Thoracic aorta (tissue), 2 donors: ENCODE data around the gene GPN2. TPM values are rescaled to one million over a fixed set of nuclear protein-coding genes. Genes with fewer than 3 reads are reported as not detected.

Experiments used
- total RNA-seq, 2 donors: library from RNA; depleted of rRNA; stranded (reverse); fragments of >200 nt; gene quantifications; one replicate each; pipeline versions ENCODE4 v1.1.0 to v1.2.3, GENCODE V29; 2016

The GPN2 gene
- total RNA-seq, 2 donors from 2014 or later, result 8.8 to 15.0 TPM

Other genes with a start within 250 kb of the GPN2 start
- gene ARID1A, start 194.3 kb downstream of the GPN2 start, total RNA-seq, result 10 to 100 TPM; 53.6 to 69.2 TPM
- 10 to 100 TPM; 13.5 to 22.9 TPM for gene PIGV, start 102.3 kb downstream of the GPN2 start, total RNA-seq
- 10 to 100 TPM; 13.3 to 29.9 TPM for gene ZDHHC18, start 63.6 kb downstream of the GPN2 start, total RNA-seq
- gene SFN, start 27.1 kb downstream of the GPN2 start, total RNA-seq, result 1 to 10 TPM; 1.9 to 3.8 TPM
- 10 to 100 TPM; 10.3 to 11.8 TPM for gene GPATCH3, start 10.2 kb upstream of the GPN2 start, total RNA-seq
- gene NR0B2, start 23.7 kb upstream of the GPN2 start, total RNA-seq, result not detected
- 10 to 100 TPM; 36.8 to 56.4 TPM for gene NUDC, start 31.5 kb upstream of the GPN2 start, total RNA-seq
- gene KDF1, start 70.2 kb upstream of the GPN2 start, total RNA-seq, result not detected
- 10 to 100 TPM; 26.4 to 34.9 TPM for gene TRNP1, start 103.4 kb upstream of the GPN2 start, total RNA-seq
- 100 to 1,000 TPM in 1 of 2 donors, 10 to 100 TPM in 1; 49.1 to 105 TPM for gene TENT5B, start 122.6 kb upstream of the GPN2 start, total RNA-seq